GM21360 (cell line): ENCODE measurements around the gene C6.

ENCODE experiments used
- ATAC-seq: cut with Tn5 transposase; IDR thresholded peaks from one replicate; pipeline ENCODE4 v1.9.1; 2021; ENCODE audit warnings: mild to moderate bottlenecking, moderate library complexity; ENCODE audit not compliant: unreplicated experiment

The C6 gene

DNA sequence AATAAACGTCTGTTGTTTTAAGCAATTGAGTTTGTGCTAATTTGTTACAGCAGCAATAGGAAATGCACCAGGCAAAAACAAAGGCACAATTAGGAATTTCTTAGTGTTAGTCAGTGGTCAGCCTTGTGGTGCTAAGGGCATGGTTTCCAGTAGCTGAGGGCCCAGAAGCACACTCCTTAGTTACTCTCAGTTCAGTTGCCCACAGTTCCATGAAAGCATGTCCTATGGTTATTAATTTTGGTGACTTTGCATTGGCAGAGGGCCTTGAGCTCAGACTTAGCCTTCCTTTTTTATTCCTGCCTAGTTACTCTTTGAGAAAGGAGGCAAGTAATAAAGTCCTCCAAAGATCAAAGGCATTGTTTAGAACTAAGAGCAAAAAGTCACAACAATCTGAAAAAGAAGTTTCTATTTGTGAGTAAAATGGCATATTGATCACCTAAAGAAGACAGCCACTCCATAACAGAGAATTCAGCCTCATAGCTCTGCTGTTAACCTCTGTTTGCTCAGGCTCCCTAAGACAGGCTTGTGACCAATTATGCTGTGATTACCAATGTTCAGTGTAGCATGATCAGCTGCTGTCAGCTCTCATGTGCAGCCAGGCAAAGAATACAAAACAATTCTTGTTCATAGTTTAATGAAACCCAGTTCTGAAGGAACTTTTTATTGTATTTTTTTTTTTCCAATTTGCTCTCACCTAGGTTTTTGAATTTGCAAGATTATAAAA, 85.2 kb downstream of the C6 start:
- no peak for ATAC-seq

- no peak for ATAC-seq
Measured at GRCh38 chr5:41122459-41122858, 90.9 kb downstream of the C6 start.

DNA sequence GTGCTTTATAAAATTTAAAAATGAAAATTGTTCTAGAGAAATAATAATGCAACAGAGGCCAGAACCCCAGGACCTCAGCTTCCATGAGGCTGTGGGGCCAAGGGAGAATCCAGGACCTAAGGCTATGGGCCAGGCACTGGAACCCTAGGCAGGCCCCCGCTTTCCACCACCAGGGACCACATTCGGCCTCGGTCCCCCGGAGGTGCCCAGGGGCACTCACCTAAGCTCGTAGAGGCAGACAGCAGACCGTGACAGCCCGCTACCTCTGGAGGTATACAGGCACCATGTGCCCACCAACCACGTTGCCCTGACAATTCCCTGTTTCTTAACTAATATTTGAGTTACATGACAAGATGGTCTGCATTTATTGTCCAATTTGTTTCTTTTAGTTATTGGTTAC, 92.7 kb downstream of the C6 start:
- ATAC-seq = no peak

DNA sequence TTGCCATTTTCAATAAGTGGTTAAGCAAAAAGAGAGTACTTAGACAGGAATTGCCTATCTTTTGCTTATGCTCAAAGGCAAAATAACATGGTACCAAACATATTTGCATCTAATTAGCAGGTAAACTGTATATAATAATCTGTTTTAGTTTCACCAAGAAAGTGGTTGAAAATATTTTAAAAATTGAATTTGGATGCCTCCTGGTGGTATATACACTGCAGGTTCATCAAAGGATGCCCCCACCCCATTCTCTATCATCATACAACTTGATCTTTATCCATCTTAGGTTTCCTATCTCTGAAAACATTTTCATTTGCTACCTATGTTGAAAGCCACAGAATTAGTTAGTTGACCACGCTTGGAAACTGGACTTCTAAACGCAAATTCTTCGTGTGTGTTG, 95.2 kb downstream of the C6 start:
- ATAC-seq = no peak

GRCh38 chr5:41115281-41115680, 98.1 kb downstream of the C6 start:
- no peak for ATAC-seq

DNA sequence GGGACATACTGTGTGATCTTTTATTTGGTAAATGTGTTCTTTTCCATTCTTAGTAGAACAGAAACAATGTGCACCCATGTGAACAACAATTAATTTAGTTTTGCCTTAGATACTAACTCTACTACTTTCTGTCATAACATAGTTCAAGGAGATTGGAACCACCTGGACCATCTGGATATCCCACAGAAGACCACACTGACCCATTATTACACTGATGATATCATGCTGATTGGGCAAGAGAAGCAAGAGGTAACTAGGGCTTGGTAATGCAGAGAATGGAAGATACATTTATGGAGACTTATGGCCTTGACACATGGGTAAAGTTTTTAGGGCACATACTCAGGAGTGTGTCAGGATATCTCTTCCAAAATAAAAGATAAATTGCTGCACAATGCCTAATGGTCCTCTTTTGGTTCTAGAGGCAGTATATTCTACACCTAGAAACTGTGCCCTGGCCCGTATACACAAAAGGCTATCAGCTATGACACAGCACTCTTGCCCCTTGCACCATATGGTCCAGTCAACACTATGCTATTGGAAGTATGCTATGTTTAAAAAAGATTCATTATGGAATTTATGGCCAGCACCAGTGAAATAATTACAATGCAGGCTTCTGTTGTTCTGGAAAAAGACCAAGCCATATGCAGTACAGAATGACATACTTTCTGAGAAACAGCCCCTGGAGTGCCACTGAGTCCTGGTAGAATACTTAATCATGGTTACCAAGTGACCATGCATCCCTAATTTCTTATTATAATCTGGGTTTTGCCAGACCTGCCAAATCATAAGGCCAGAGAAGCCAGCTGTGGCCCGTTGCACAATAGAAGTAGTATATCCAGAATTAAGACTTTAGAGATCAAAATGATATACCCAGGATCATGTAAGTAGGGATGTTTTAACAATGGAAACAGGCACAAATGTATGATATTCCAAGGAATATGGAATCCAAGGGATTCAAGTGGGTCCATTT, 100.6 kb downstream of the C6 start:
- ATAC-seq = no peak

DNA sequence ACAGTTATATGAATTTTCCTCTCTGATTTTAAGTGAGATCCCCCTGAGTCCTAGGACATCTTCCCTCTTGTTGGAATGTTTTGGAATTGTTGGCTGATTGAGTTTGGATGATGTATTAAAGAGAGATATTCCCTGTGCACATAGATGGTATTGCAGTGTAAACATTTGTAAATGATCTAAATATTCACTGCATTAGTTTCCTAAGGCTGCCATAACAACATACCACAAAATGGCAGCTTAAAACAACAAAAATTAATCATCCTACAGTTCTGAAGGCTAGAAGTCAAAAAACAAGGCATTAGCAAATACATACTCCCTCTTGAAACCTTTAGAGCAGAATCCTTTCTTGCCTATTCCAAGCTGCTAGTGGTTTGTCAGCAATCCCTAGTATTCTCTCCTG, 104.1 kb downstream of the C6 start:
- ATAC-seq = no peak

GRCh38 chr5:41102341-41102740, 111.0 kb downstream of the C6 start:
- ATAC-seq = no peak

GRCh38 chr5:41097642-41098041, 115.7 kb downstream of the C6 start:
- ATAC-seq = peak; percentile 71

DNA sequence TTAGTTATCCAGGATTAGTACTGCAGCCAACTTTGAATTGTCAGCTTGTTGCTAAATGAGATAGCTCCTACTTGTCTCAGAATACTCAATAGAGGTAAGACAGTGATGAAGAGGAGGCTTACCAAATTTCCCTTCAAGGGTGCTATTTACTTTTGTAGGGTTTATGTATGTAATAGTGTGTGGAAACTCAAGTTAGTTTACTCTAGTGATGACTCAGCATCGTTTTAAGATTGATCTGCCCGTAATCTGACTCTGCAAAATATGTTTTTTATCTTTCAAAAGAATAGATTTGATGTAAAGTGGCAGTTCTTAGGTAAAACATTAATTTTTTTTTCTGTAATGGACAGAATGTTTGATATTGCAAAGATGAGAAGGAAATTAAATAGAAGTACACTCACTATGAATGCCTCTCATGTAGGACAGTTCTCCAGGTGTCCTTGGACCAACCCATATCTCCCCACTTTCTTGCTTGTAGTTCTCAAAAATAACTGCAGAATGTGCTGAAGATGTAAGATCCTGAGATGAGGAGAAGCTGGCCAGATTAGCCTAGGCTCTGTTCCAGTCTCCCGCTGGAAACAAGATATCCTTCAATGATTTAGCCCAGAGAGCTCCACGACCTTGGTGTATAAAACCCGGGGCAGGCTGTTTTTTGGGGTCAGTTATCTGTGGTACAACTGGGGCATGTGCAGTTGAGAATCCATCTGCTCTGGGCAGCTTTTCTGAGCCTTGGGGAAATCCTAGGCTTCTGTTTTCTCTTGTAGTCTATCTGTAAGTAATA, 117.8 kb downstream of the C6 start:
- ATAC-seq = no peak

- ATAC-seq = no peak
Measured at GRCh38 chr5:41094871-41095270, 118.5 kb downstream of the C6 start.

GRCh38 chr5:41093803-41094202, 119.5 kb downstream of the C6 start:
- no peak for ATAC-seq
